ENCODE results near the gene POLR3E. TPM values are rescaled to one million over a fixed set of nuclear protein-coding genes. Genes with fewer than 3 reads are reported as not detected.
"Not testable (repeated sequence)": the region's sequence is repeated elsewhere in the genome, so short reads cannot be mapped to it uniquely, and the experiment has no call there.

The POLR3E gene
- total RNA-seq, 1 donor from 2014 or later = 45.4 TPM

DNA sequence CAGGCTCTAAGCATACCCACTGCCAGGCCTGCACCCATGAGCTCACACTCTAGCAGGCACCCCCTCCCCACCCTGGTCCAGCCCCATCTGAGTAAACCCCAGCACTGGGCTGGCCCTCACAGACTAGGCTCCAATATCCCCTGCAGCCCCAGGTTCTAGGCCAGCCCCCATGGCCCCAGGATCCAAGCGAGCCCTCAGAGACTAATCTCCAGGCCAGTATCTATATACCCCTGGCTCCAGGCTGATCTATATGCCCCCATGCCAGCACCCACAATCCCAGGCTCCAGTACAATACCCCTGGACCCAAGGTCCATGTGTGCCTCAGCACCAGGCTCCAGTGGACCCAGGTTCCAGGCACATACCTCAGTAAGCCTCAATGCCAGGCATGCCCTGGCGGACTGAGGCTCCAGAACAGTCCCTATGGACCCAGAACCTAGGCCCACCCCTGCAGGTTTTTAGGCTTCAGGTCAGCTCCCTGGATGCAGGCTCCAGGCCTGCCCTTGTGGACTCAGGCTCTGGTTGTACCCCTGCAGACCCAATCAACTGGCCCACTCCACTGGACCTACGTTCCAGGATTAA lies 38.5 kb downstream of the POLR3E start:
- DNase-seq = no peak

DNA sequence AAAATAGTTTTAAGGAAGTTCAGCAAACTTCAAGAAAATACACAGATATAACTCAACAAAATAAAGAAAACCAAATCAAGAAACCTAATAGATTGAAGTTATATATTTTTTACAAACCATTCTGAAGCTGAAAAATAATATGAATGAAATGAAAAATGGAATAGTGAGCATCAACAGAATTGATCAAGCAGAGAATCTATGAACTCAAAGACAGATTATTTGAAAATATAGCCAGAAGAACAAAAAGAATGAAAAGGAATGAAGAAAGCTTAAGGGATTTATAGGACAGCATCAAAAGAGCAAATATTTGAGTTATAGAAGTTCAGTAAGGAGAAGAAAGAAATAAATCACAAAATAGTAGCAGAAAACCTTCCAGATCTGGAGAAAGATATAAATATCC lies 39.4 kb downstream of the POLR3E start:
- no peak for DNase-seq

DNA sequence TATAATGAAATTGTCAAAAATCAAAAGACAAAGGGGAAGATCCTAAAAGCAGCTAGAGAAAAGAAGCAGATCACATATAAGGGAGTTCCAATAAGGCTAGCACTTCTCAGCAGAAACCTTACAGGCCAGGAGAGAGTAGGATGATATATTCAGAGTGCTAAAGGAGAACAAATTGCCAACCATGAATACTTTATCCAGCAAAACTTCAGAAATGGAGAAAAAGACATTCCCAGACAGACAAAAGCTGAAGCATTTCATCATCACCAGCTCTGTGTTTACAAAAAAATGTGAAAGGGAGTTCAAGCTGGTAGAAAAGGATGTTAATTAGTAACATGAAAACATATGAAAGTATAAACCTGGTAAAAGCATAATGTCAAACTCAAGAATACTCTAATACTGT lies 39.8 kb downstream of the POLR3E start:
- no peak for DNase-seq

DNA sequence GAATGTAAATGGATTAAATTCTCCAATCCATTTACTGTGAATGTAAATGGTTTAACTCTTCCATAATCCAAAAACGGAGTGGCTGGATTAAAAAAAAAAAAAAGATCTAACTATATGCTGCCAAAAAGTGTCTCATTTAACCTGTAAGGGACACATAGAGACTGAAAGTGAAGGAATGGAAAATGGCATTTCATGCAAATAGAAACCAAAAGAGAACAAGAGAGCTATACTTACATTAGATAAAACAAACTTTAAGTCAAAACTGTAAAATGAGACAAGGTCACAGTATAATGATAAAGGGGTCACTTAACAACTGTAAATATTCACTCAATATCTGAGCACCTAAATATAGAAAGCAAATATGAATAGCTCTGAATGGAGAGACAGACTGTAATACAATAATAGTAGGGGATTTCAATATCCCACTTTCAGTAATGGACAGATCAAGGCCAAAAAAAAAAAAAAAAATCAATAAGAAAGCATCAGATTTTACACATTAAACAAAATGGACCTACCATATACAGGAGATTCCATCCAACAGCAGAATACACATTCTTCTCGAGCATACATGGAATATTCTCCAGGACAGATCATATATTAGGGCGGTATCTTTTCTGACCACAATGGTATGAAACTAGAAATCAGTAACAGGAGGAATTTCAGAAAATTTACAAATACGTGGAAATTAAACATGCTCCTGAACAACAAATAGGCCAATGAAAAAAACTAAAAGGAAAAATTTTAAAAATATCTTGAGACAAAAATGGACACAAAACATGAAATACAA lies 40.8 kb downstream of the POLR3E start:
- DNase-seq = no peak

DNA sequence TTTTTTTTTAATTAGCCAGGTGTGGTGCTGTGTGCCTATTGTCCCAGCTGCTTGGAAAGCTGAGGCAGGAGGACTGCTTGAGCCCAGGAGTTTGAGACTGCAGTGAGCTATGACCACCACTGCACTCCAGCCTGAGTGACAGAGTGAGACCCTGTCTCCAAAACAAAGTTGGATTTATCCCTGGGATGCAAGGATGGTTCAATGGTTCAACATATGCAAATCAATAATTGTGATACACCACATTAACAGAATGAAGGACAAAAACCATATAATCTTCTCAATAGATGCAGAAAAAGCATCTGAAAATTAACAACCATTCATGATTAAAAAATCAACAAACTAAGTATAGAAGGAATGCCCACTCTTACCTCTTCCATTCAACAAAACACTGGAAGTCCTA lies 43.7 kb downstream of the POLR3E start:
- no peak for DNase-seq

DNA sequence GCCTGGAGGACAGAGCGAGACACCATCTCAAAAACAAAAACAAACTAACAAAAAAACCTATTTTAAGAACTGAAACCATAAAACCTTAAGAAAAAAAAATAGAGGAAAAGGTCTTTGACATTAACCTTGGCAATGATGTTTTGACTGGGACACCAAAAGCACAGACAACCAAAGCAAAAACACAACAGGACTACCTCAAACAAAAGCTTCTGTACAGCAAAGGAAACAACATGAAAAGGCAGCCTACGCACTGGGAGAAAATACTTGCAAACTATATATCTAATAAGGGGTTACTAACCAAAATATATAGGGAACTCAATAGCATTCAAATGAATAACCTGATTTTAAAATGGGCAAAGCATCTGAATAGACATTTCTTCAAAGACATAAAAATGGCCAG lies 44.9 kb downstream of the POLR3E start:
- no peak for DNase-seq

DNA sequence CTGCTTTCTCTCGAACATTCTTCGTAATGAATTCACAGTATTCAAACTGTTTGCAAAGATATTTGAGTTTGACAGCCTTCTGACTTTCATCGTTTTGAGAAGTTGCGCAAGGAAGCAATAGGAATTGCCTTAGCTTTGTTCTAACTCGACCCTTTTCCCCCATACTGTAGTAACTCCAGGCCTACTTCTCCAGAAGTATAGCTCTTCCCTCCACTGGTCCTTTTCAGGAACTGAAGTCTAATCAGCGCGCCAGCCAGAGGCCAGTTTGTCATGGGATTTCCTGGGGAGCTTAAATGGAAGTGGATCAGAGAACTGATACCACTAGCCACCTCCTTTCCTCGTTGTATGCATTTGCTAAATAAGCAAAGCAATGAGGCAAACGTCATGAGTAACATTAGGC lies 49.3 kb downstream of the POLR3E start:
- DNase-seq = no peak

DNA sequence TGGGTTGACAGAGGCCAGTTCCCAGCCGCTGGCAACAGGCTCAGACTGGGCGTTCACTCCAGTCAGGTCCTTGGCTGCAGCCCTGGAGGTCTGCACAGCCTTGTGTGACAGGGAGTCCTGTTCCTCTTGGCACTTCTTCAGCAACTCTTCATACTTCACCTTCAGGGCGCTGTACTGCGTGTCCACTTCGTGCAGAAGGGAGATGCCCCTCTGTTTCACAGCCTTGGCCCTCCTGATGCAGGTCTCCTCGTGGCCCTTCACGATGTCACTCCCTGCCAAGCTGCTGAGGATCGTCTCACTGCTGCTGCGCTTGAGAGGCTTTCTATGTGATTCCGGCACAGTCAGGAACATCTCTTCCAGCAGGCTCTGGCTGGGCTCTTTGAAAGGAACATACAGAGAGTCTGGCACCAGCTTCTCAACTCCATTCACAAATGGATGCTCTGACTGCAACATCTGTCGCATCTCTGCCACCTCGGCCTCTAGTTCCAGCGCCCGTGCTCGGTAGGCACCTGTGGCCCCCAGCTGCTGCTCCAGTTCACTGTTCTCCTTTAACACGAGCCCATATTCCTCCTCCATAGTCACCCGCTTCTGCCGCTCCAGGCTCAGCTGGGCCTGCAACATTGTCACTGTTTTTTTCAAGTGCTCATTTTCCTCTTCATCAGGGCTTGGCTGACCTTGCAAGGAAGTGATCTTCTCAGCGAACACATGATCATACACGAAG lies 50.1 kb downstream of the POLR3E start:
- no peak for DNase-seq

DNA sequence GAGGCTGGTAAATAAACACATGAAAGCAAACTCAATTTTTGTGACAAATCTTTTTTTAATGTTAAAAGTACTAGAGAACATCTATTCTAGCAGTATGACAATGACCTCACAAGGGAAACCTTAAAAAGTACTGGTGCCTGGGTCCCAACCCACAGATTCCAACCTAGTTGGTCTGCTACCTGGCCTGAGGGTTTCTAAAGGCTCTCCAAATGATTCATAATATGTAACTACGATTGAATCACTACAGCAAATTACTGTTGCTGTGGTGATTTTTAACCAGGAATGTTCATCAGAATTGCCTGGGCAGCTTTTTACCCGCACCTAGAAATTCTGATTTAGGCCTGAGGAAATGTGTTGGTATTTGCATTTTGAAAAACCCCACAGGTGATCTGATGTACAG lies 51.1 kb downstream of the POLR3E start:
- no peak for DNase-seq

DNA sequence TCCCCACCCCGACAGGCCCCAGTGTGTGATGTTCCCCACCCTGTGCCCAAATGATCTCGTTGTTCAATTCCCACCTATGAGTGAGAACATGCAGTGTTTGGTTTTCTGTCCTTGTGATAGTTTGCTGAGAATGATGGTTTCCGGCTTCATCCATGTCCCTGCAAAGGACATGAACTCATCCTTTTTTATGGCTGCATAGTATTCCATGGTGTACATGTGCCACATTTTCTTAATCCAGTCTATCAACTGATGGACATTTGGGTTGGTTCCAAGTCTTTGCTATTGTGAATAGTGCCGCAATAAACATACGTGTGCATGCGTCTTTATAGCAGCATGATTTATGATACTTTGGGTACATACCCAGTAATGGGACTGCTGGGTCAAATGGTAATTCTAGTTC lies 53.8 kb downstream of the POLR3E start:
- not testable (repeated sequence) for DNase-seq

DNA sequence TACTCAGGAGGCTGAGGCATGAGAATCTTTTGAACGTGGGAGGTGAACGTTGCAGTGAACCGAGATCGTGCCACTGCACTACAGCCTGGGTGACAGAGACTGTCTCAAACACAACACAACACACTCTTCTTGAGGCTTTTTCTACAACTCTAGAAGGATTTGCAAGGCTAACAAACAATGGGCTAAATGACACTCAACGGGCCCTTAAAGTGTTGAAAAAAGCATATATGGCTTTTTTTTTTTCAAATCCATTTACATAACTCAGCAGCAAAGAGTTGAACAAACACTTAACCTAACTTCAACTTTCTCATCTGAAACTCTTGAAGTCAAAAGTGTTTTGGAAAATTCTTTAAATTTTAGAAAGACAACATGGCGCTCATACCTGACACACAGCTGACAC lies 54.9 kb downstream of the POLR3E start:
- DNase-seq = no peak

DNA sequence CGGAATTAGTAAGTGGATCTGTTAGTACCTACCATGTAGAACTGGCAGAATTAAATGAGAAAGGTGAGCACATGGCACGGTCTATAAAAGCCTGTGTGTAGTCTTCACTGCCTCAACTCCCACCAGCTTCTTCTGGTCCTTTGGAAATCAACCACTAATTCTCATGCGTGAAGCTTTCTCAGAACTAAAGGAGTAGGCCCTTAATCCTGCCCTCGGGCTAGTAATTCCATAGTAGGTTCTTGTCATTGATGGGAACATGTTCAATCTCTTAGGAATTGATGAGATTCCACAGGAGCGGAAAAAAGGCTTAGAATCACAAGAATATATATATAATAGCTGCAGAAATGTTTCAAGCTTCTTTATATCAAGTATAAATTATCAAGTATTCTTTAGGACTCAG lies 55.5 kb downstream of the POLR3E start:
- no peak for DNase-seq

DNA sequence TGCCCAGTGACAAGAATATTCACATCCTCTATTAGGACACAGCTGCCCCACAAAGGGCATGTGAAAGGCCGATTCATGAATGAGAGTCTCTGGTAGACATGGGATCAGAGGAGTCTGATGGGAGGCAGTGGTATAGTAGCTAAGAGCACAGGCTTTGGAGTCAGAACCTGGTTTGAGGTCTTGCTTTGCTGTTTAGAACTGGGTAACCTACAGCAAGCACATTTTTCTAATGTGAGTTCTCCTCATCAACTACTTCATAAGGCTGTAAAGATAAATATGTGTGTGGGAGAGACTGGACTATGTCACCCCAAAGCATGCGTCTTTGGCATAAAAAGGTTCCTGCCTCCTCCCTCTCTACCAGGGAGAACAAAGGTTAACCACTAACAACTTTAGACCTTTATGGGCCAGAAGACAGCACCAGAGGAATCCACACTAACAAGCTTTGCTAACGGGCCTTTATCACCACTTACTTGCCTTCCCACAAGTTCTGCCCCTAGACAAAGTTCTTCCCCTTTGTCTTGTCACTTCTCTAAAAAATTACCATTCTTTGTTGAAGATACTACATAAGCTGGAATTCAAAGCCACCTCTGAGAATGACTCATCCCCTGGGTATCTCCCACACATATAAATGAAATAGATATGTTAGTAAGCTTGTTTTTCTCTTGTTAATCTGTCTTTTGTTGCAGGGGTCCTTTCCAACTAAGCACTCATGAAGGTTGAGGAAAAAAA lies 56.1 kb downstream of the POLR3E start:
- no peak for DNase-seq

DNA sequence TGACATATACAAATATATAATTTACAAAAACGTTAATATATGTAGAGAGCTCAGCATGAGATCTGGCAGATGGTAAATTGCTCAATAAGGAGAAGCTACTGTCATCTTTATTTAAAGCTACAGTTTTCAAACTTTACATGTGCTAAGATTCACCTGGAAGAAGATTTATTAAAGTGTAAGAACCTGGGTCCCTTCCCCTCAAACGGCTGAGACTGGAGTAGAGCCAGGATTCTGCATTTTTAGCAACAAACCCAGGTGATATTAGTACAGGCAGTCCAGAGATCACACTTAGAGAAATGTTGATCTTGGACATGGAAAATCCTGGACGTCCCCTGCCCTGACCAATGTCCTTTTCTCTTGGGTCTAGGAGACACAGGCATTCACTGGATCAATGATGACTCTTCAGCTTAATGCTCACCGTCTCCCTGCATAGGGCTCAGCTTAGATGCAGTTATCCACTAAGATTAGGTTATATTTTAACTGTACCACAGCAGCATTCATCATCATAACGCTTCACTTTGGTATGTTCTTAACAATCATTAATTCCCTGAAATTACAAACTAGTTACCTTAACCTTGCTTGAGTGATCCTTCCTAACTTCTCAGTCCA lies 56.8 kb downstream of the POLR3E start:
- DNase-seq = no peak

DNA sequence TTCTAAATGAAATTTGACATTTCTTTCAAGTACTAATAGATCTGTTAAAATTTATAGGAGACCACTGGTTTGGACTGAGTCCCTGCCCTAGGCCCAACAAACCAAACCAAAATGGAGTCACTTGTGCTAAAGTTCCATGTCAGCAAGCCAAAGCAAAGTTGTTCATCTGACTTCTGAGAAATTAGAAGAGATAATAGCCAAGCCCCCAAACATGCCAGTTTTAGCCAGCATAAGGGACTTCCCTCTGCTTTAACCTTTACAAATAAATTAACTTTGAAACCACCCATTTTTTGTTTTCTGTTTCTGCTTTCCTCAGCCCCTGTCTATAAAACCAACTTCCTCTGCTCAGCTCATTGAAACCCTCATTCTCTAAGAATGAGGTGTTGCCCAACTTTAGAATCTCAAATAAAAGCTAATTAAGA lies 58.3 kb downstream of the POLR3E start:
- no peak for DNase-seq

DNA sequence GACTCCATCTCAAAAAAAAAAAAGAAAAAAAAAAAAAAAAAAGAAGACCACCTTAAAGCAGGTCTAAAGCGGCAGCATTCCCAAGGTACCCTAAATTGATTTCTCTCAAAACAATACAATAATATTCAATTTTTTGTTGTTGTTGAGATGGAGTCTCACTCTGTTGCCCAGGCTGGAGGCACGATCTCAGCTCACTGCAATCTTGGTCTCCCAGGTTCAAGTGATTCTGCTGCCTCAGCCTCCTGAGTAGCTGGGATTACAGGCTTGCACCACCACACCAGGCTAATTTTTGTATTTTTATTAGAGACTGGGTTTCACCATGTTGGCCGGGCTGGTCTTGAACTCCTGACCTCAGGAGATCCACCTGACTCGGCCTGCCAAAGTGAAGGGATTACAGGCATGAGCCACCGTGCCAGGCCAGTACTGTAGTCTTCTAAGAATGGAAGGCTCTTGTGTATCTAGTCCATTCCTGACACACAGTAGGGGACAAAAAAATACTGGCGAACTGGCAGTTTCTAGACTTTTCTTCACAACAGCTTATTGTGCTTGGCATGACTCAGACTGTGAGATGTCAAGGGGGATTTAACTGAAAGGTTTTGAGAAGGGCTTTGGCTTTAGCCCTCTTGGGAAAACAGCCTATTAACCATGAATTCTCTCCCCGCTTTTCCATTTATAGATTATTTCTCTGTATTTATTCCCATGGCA lies 59.9 kb downstream of the POLR3E start:
- no peak for DNase-seq

DNA sequence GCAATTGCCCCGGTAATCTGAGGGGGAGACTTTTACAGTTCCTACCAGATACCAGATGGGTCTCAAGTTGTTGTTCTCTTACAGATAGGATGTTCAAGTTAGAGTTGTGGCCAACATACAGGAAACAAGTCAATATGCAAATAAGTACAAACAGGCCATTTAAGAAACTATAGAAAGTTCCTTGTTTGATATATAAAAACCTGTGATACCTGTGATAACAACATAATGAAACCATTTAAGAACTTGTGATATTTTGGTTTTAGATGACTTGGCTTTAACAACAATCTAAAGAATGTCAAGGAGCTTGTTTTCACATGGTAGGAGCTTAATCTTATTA lies 60.4 kb downstream of the POLR3E start:
- no peak for DNase-seq

DNA sequence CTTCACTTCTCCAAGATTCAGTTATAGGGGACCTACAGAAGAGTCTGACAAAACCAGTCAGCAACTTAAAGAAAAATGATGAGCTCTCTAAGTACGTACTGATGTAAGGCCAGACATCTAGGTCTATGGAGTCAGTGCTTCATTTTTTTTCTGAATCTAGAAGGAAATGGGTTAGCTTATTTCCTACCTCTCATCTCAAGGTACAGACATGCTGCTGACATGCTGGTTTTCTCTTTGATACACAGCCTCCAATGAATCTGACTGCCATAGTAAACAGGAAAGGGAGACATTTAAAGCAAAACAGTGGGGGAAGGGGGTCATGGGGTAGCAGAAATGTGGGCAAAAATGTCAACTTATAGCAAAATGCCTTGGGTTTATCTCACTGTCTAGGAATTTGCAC lies 60.8 kb downstream of the POLR3E start:
- DNase-seq = no peak

DNA sequence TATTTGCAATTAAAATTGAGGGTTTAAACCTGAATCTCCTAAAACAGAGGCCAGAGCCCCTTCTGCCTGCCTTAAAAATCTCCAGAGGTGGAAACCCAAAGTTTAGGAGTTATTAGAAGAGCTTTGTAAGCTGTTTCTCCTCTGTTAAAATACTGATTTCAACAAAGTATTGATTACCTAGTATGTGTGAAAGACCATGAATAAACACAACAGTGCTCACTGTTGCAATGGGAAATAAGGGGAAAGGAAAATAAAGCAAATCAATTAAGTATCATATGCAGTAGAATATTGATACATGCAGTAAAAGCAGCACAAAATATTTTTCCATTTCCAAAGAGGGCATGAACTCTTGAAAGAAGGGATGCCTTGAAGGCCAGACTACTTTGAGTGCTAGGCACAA lies 62.5 kb downstream of the POLR3E start:
- DNase-seq = no peak

DNA sequence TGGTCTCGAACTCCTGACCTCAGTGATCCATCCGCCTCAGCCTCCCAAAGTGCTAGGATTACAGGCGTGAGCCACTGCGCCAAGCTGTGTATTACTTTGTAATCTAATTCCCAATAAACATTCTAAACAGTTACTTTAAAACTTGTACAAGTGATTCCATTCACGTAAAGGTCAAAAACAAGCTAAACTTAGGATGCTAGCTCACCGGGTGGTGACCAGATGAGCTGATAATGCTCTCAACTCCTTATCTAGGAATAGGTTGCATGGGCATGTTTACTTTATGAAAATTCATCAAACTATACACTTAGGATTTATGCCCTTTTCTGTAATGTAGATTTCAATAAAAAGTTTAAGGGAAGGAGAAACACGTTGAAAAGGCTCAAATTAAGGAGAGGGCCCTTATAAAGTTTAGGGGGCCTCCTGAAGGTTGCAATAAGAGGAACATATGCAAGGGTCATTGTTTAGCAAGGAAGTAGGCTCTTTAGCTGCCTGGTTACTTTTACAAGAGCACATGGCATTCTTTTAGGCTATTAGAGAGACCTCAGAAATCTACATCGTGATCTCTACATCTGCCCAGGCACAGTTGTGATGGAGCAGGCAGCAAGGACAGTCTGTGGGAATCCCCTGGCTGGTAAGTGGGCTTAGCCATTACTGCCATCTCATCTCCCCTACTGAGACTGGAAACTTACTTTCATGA lies 63.9 kb downstream of the POLR3E start:
- no peak for DNase-seq

DNA sequence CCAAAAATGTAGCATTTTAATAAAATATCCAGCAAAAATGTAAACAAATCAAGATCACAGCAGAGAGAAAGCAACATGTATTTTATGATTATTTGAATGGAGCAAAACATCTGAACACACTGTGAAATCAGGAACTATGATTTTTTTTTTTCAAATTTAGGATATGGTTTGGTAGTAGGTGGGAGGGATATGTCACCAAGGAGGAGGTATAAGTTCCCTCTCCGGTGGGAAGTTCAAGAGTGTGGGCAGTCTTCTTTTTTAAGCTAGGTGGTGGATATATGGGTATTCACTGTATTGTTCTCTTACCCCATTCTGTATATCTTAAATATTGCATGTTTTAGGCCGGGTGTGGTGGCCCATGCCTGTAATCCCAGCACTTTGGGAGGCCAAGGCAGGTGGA lies 67.0 kb downstream of the POLR3E start:
- no peak for DNase-seq

Measured in occipital lobe (tissue), 2 donors.